H9 (cell line): ENCODE data around the gene INTS4. TPM values are rescaled to one million over a fixed set of nuclear protein-coding genes. Genes with fewer than 3 reads are reported as not detected.

Experiments used
- DNase-seq: peaks from one replicate; pipeline ENCODE4 v3.0.0-alpha.2; 2017
- H2AFZ ChIP-seq: one replicate; pipeline ENCODE4 v1.6.1; 2013; ENCODE audit warnings: mild to moderate bottlenecking, low read length, control low read depth, moderate library complexity
- H2AK5ac ChIP-seq: 2 replicates; pipeline ENCODE4 v1.6.1; 2013; ENCODE audit warnings: low read length, control low read depth, mixed read lengths; ENCODE audit not compliant: insufficient read length
- H2BK120ac ChIP-seq: one replicate; pipeline ENCODE4 v1.6.1; 2013; ENCODE audit warnings: low read depth, mild to moderate bottlenecking, low read length, control low read depth, inconsistent platforms; ENCODE audit not compliant: poor library complexity, severe bottlenecking
- H2BK12ac ChIP-seq: 2 replicates; pipeline ENCODE4 v1.6.1; 2013; ENCODE audit warnings: low read length, control low read depth, mixed read lengths, low read depth; ENCODE audit not compliant: insufficient read length
- H2BK15ac ChIP-seq: 2 replicates; pipeline ENCODE4 v1.6.1; 2013; ENCODE audit warnings: low read depth, low read length, control low read depth
- H2BK20ac ChIP-seq: one replicate; pipeline ENCODE4 v1.6.1; 2013; ENCODE audit warnings: low read depth, mild to moderate bottlenecking, low read length, control low read depth, inconsistent platforms; ENCODE audit not compliant: poor library complexity, severe bottlenecking
- H2BK5ac ChIP-seq: 2 replicates; pipeline ENCODE4 v1.6.1; 2013; ENCODE audit warnings: low read length, control low read depth, mixed read lengths; ENCODE audit not compliant: insufficient read length
- H3K14ac ChIP-seq: 2 replicates; pipeline ENCODE4 v1.6.1; 2013; ENCODE audit warnings: low read length, control low read depth; ENCODE audit not compliant: insufficient read depth
- H3K18ac ChIP-seq: 2 replicates; pipeline ENCODE4 v1.6.1; 2013; ENCODE audit warnings: low read depth, mild to moderate bottlenecking, mixed read lengths, low read length, control low read depth; ENCODE audit not compliant: insufficient read length
- H3K23ac ChIP-seq: 2 replicates; pipeline ENCODE4 v1.6.1; 2013; ENCODE audit warnings: low read length, control low read depth, mixed read lengths, low read depth; ENCODE audit not compliant: insufficient read length
- H3K23me2 ChIP-seq: 2 replicates; pipeline ENCODE4 v1.6.1; 2013; ENCODE audit warnings: low read depth, mild to moderate bottlenecking, mixed read lengths, low read length, control low read depth; ENCODE audit not compliant: insufficient read length, poor library complexity, severe bottlenecking
- H3K27ac ChIP-seq: 2 replicates; pipeline ENCODE4 v1.5.1; 2013; ENCODE audit warnings: low read length, control low read depth, mixed read lengths, low read depth; ENCODE audit not compliant: insufficient read length
- H3K27me3 ChIP-seq: 2 replicates; pipeline ENCODE4 v1.6.1; 2013; ENCODE audit warnings: low read length, control low read depth, inconsistent platforms; ENCODE audit not compliant: insufficient read depth
- H3K4ac ChIP-seq: 2 replicates; pipeline ENCODE4 v1.6.1; 2013; ENCODE audit warnings: low read depth, mild to moderate bottlenecking, control low read depth, inconsistent platforms, low read length, moderate library complexity
- H3K4me1 ChIP-seq: 2 replicates; pipeline ENCODE4 v1.6.1; 2013; ENCODE audit warnings: low read length, control low read depth, inconsistent platforms; ENCODE audit not compliant: insufficient read depth
- H3K4me2 ChIP-seq: 2 replicates; pipeline ENCODE4 v1.6.1; 2013; ENCODE audit warnings: low read length, control low read depth, mixed read lengths; ENCODE audit not compliant: insufficient read length, insufficient read depth
- H3K56ac ChIP-seq: 2 replicates; pipeline ENCODE4 v1.6.1; 2013; ENCODE audit warnings: low read depth, mild to moderate bottlenecking, mixed read lengths, low read length, control low read depth; ENCODE audit not compliant: insufficient read length
- H3K79me1 ChIP-seq: 2 replicates; pipeline ENCODE4 v1.6.1; 2013; ENCODE audit warnings: low read depth, mild to moderate bottlenecking, moderate library complexity, low read length, control low read depth, inconsistent platforms; ENCODE audit not compliant: insufficient read depth, poor library complexity, severe bottlenecking
- H3K79me2 ChIP-seq: 2 replicates; pipeline ENCODE4 v1.6.1; 2013; ENCODE audit warnings: low read length, control low read depth, inconsistent platforms; ENCODE audit not compliant: insufficient read depth
- H3K9ac ChIP-seq: 2 replicates; pipeline ENCODE4 v1.6.1; 2013; ENCODE audit warnings: low read length, control low read depth, mixed read lengths; ENCODE audit not compliant: insufficient read length; ENCODE audit errors: extremely low read depth
- H3K9me3 ChIP-seq: one replicate; pipeline ENCODE4 v1.6.1; 2013; ENCODE audit warnings: low read depth, low read length, inconsistent platforms; ENCODE audit not compliant: control insufficient read depth
- H3T11ph ChIP-seq: one replicate; pipeline ENCODE4 v1.6.1; 2013; ENCODE audit warnings: mild to moderate bottlenecking, low read length, control low read depth, inconsistent platforms
- H4K20me1 ChIP-seq: one replicate; pipeline ENCODE4 v1.6.1; 2013; ENCODE audit not compliant: control insufficient read depth, insufficient read length, insufficient read depth
- H4K5ac ChIP-seq: 2 replicates; pipeline ENCODE4 v1.6.1; 2013; ENCODE audit warnings: low read depth, mild to moderate bottlenecking, mixed read lengths, low read length, control low read depth; ENCODE audit not compliant: insufficient read length
- H4K8ac ChIP-seq: replicated peaks from 2 replicates; pipeline ENCODE4 v1.6.1; 2013; ENCODE audit warnings: low read length, control low read depth, mixed read lengths, low read depth; ENCODE audit not compliant: insufficient read length
- H4K91ac ChIP-seq: 2 replicates; pipeline ENCODE4 v1.6.1; 2013; ENCODE audit warnings: low read depth, mild to moderate bottlenecking, moderate library complexity, mixed read lengths, low read length, control low read depth; ENCODE audit not compliant: insufficient read length
- H3K27ac Mint-ChIP-seq, 3 experiments: 2 replicates in 2 of 3; 3 replicates in 1 of 3; pipeline ENCODE4 v1.8.0; 2020 to 2021; ENCODE audit warnings: mixed read lengths in 3 of 3, mild to moderate bottlenecking in 1 of 3, moderate library complexity in 1 of 3
- H3K27me3 Mint-ChIP-seq: 2 replicates; pipeline ENCODE4 v1.8.0; 2021; ENCODE audit warnings: low read depth, mild to moderate bottlenecking, moderate library complexity, mixed read lengths
- H3K36me3 Mint-ChIP-seq, 3 experiments: 2 replicates in 2 of 3; 3 replicates in 1 of 3; pipeline ENCODE4 v1.8.0; 2020 to 2021; ENCODE audit warnings: low read depth in 3 of 3, mixed read lengths in 3 of 3; ENCODE audit not compliant: insufficient read depth in 1 of 3
- H3K4me1 Mint-ChIP-seq, 2 experiments: 2 replicates each; pipeline ENCODE4 v1.8.0; 2020; ENCODE audit warnings: mixed read lengths in 2 of 2
- H3K4me3 Mint-ChIP-seq, 2 experiments: 2 replicates in 1 of 2; 3 replicates in 1 of 2; pipeline ENCODE4 v1.8.0; 2020 to 2021; ENCODE audit warnings: mild to moderate bottlenecking in 2 of 2, mixed read lengths in 2 of 2, moderate library complexity in 1 of 2
- H3K9me3 Mint-ChIP-seq, 2 experiments: 2 replicates in 1 of 2; 3 replicates in 1 of 2; pipeline ENCODE4 v1.8.0; 2020; ENCODE audit warnings: mild to moderate bottlenecking in 2 of 2, mixed read lengths in 2 of 2, moderate library complexity in 1 of 2
- WGBS: extraction: QIAGEN DNeasy Blood & Tissue Kit; methylation state at CpG from one replicate; pipeline ENCODE4 v1.1.7; 2013; ENCODE audit warnings: missing lambda C conversion rate, low lambda C conversion rate, mixed read lengths; ENCODE audit not compliant: insufficient read length; ENCODE audit errors: extremely low coverage; 5-methylcytosine and 5-hydroxymethylcytosine counted together
- total RNA-seq: library from RNA; stranded (reverse); gene quantifications from 2 replicates; pipeline ENCODE4 v1.2.1, GENCODE V29; 2021
- TF ChIP-seq, protein P1 (sequence below): fragments of 200-600 bp; sonication (generic); conservative IDR thresholded peaks from 3 replicates; pipeline ENCODE4 v1.8.0; 2021; ENCODE audit warnings: antibody characterized with exemption, mild to moderate bottlenecking

Gene INTS4
- total RNA-seq, 1 experiment from 2014 or later: 38.6 TPM

GRCh38 chr11:77882396-77882795 is 112.1 kb downstream of the INTS4 start:
- Histone ChIP-seq H3K4me2 (no peak overlapping the region), H3K14ac (no peak overlapping the region), H3K4ac (no peak overlapping the region), H2AFZ (no peak overlapping the region), H2BK12ac (no peak overlapping the region), H2BK20ac (no peak overlapping the region), H2BK15ac (no peak overlapping the region), H4K91ac (no peak overlapping the region), H3K23ac (no peak overlapping the region), H2BK120ac (no peak overlapping the region), H4K5ac (no peak overlapping the region), H3K18ac (no peak overlapping the region), H2BK5ac (no peak overlapping the region), H3K4me1 (no peaks in the 10 kb centered on the region), H3K79me1 (no peaks in the 10 kb centered on the region), H2AK5ac (no peak overlapping the region), H3K9me3 (no peaks in the 10 kb centered on the region), H3K23me2 (no peaks in the 10 kb centered on the region), H3K27me3 (no peaks in the 10 kb centered on the region), H3K79me2 (no peaks in the 10 kb centered on the region), H3T11ph (no peak overlapping the region), H4K8ac (no peak overlapping the region), H3K27ac (no peak overlapping the region), H3K9ac (no peak overlapping the region), H3K56ac (no peak overlapping the region), H4K20me1 (no peaks in the 10 kb centered on the region)
- H3K4me1 Mint-ChIP-seq: no peaks in the 10 kb centered on the region
- no peaks in the 10 kb centered on the region for H3K9me3 Mint-ChIP-seq
- no peak for DNase-seq
- no peaks in the 10 kb centered on the region for H3K27me3 Mint-ChIP-seq
- peaks cover 3 to 57% (median 22%) of the 10 kb centered on the region in 3 experiments; a peak in 5 of 7 replicates for H3K36me3 Mint-ChIP-seq
- WGBS: no CpG with 5 or more reads among the region's 3 CpGs
- TF ChIP-seq, protein P1, sequence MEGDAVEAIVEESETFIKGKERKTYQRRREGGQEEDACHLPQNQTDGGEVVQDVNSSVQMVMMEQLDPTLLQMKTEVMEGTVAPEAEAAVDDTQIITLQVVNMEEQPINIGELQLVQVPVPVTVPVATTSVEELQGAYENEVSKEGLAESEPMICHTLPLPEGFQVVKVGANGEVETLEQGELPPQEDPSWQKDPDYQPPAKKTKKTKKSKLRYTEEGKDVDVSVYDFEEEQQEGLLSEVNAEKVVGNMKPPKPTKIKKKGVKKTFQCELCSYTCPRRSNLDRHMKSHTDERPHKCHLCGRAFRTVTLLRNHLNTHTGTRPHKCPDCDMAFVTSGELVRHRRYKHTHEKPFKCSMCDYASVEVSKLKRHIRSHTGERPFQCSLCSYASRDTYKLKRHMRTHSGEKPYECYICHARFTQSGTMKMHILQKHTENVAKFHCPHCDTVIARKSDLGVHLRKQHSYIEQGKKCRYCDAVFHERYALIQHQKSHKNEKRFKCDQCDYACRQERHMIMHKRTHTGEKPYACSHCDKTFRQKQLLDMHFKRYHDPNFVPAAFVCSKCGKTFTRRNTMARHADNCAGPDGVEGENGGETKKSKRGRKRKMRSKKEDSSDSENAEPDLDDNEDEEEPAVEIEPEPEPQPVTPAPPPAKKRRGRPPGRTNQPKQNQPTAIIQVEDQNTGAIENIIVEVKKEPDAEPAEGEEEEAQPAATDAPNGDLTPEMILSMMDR: no peak
- H3K27ac Mint-ChIP-seq: no peak overlapping the region
- no peak overlapping the region for H3K4me3 Mint-ChIP-seq
